GM21825 (cell line): ENCODE data around the gene ZFP62.
A peak's percentile ranks its signal among the peaks of the same experiment; 100 is the strongest.
"Not testable (repeated sequence)": the region's sequence is repeated elsewhere in the genome, so short reads cannot be mapped to it uniquely, and the experiment has no call there.

ENCODE experiments used
- ATAC-seq: cut with Tn5 transposase; IDR thresholded peaks from one replicate; pipeline ENCODE4 v1.9.1; 2021; ENCODE audit warnings: mild to moderate bottlenecking, moderate library complexity; ENCODE audit not compliant: unreplicated experiment

Gene ZFP62

DNA sequence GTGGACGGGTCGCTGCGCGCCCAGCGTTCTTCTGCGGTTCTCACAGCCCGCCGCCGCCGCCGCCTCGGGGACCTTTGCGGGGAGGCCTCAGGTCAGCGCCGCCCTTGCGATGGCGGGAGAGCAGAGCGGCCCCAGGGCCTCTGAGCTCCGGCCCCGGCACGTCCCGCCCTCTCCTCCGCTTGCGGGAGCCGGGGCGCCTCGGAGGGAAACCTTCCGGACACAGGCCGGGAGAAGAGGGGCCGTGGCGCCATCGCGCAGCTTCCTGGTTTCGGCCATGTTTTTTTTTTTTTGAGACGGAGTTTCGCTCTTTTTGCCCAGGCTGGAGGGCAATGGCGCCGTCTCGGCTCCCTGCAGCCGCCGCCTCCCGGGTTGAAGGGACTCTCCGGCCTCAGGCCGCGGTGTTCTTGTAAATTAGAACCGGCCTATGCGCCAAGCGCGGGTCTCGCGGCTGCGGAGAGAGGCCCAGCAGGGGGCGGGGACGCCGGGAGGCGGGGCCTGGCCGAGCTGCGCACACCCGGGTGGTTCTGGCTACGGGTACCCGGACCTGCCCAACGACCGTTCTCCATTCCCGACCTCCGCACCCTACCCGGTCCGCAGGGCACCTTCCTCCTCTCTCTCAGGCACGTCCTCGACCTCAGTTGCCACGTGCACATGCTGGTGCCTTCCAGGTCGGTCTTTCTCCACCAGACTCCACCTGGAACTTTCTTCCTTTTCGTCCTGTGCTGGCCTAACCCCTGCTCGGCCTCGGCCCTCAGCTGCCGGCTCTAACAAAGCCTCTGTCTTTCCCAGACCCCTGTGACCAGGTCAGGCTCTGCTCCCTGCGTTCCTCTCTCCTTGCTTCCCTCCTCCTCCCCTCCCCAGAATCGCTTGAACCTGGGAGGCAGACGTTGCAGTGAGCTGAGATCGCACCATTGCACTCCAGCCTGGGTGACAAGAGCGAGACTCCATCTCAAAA, 29.7 kb downstream of the ZFP62 start:
- peak; percentile 75 for ATAC-seq

DNA sequence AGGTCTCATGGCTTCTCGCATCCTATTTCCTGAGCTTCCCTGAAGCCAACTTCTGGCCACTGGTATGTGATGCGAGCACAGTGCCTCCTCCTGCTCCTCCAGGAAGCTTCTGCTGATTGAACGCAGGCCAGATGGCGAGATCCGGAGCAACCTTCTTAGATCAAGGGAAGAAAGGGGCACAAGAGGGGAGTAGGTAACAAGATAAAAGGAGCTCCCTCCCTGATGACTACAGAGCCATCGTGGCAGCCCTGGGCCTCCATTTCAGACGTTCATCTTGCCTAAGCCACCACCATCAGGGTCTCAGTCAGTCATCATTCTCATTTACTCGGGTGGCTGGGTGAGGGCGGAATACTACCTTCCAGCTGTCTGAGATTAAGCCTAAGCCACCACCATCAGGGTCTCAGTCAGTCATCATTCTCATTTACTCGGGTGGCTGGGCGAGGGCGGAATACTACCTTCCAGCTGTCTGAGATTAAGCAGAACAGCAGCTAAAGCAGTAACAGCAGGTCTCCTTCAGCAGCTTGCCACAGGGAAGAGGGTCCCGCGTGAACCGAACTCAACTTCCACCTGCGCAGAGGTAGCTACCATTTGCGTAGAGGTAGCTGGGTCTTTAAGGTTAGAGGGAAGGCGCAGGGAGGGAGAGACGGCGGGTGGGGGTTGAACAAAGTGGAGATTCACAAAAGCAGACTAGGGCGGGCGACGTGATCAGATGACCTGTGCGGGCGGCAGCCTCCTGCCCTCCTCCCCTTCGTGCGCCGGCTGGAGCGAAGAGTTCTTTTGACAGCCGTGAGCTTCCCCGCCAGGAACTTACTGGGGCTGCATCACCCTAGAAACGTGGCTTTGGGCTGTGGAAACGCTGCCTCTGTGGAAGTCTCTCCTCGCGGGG, 30.6 kb downstream of the ZFP62 start:
- peak; percentile 35 for ATAC-seq

DNA sequence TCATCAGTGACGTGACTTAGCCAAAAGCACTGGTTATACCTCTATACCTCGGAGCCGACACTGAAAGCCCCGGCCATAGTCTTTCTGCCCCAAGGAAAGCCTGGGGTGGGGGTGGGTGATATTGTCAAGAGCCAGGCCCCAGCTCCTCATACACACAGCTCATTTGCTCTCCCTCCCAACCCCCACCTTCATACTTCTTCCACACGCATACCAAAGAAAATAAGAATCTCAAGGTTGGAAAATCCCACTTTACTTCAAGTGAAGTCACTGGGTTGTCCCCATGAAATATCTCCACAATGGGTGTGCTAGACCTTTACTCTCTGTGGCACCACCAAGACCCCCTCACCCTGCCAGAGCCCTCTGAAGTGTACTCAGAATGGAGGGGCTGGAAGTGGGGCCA, 31.4 kb downstream of the ZFP62 start:
- no peak for ATAC-seq

DNA sequence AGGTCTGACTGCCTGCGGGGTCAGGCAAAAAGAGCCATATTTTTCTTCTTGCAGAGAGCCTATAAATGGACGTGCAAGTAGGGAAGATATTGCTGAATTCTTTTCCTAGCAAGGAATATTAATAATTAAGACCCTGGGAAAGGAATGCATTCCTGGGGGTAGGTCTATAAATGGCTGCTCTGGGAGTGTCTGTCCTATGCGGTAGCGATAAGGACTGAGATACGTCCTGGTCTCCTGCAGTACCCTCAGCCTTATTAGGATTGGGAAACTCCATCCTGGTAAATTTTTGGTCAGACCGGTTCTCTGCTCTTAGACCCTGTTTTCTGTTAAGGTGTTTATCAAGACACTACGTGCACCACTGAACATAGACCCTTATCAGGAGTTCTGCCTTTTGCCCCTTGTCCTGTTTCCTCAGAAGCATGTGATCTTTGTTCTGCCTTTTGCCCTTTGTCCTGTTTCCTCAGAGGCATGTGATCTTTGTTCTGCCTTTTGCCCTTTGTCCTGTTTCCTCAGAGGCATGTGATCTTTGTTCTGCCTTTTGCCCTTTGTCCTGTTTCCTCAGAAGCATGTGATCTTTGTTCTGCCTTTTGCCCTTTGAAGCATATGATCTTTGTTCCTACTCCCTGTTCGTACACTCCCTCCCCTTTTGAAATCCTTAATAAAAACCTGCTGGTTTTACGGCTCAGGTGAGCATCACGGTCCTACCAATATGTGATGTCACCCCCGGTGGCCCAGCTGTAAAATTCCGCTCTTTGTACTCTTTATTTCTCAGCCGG, 32.1 kb downstream of the ZFP62 start:
- ATAC-seq: not testable (repeated sequence)

DNA sequence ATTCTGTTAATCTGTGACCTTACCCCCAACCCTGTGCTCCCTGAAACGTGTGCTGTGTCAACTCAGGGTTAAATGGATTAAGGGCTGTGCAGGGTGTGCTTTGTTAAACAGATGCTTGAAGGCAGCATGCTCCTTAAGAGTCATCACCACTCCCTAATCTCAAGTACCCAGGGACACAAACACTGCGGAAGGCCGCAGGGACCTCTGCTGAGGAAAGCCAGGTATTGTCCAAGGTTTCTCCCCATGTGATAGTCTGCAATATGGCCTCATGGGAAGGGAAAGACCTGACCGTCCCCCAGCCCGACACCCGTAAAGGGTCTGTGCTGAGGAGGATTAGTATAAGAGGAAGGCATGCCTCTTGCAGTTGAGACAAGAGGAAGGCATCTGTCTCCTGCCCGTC, 33.7 kb downstream of the ZFP62 start:
- not testable (repeated sequence) for ATAC-seq

DNA sequence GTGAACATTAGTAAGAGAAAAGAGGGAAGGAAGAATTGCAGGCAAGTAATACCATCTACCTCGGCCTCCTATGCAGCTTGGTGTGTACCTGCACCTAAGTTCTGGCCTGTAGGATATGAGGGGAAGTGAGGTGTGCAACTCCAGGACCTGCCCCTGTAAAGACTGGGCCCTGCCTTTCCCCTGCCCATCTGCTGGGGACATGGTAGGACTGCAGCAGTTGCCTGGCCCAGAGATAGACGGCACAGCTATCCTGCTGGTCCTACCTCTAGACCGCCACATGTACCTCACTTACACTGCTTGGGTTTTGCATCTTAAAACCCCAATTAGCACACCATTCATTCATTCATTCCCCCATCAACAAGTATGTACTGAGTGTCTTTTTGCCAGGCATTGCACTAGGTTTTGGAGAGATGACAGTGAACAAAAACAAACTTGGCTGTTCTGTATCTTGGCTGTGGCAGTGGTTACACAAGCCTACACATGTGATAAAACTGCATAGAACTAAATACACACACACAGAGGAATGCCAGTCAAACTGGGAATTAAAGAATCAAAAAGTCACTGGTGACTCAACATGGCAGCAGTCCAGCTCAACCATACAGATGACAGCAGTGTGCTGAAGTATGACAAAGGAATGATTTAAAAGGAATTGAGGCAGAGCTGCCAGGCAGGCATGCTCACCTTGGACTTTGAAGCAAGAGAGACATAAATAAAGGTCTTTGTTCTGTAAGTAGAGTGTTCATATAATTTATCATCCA, 35.1 kb downstream of the ZFP62 start:
- no peak for ATAC-seq

DNA sequence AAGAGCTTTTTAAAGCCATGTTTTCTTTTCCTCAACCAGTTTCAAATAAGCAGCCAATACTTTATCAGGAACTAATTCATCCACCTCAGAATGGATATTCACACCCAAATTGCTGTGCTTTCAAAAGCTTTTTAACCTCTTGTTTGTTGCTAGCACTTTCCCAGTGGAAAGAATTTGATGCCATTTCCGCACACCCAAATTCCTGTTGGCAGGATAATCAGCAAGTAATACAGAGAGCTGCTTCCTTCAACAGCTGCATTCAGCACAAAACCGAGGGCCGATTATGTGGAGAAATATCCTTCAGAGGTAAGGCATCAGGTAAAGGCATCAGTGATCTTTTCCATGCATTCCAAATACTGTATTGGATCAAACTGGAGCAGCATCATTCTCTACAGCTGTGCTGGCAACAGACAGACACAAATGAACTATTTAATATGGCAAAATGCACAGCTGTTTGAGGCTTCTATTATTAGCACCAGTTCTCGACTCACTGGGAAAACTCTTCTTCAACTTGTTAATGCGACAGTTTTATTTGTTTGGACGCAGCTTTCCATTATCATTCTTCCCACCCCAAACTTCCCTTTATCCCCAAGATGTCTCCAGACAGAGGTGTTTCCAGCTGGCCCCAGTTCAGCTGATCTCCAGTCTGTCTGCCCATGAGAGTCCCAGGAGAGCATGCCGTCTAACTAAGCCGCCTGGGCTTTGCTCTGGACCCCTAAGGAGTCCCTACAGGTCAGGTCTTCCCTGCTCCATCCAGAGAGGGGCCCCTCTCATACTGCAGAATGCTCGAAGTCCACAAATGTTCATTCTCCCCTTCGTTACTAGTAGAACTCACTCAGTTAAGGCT, 36.2 kb downstream of the ZFP62 start:
- ATAC-seq: no peak

DNA sequence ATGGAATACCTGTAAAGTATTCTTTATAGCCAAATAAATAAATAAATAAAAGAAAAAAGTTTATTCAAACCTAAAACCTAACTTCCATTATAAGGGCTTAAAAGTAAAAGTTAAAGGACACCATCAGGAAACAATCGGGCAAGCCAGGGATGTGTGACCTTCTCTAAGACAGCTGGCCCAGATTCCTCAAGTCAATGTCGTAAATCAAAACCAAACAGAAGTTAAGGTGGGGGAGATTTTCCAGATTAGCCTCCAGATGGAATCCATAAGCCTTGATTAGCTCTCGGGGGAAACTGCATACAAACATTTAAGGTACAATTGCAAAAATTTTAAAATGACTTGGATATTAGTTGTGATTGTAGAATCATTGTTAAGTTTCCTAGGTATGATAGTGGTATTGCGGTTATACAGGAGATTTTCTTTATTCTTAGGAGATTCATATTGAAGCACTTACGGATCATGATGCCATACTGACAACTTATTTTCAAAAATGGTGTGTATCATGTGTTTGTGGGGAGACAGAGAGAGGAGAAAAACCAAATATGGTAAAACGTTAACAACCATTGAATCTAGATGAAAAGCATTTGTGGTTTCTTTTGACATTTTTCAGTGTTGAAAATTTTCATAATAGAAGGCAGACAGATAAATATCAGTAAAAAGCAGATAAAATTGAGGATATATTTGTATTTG, 37.0 kb downstream of the ZFP62 start:
- no peak for ATAC-seq

DNA sequence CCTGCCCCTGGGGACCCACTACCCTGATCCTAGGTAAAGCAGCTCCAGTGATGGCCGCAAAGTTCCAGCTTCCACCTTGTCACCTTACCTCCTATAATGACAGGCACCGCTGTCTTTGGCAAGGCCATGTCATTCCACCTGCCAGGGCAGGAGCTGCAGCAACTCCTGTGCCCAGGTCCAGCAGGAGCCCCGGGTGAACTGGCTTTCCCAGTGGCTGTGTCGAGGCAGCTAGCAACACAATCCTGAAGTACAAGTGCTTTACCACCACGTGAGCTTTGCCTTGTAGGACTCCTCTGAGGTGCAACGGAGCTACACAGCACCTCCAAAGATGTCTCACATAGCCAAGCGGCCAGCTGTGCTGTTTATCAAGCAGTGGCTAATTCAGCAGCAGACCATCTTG, 37.7 kb downstream of the ZFP62 start:
- ATAC-seq: no peak

DNA sequence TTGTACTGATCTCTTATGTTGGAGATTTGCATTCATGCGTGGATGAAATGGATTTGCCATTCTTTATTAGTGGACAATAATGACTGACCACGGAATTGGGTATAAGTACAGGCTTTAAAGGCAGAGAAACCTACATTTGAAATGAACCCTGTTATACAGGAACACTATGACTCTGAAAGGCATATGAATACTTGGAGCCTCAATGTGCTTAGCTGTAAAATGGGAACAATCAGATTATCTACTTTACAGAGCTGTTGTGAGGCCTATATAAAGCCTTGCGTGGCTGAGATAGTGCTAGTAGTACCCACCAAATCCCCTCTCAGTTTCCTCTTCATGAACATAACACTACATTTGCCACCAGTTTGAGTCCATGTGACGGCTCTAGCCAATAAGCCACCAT, 39.5 kb downstream of the ZFP62 start:
- ATAC-seq: no peak

DNA sequence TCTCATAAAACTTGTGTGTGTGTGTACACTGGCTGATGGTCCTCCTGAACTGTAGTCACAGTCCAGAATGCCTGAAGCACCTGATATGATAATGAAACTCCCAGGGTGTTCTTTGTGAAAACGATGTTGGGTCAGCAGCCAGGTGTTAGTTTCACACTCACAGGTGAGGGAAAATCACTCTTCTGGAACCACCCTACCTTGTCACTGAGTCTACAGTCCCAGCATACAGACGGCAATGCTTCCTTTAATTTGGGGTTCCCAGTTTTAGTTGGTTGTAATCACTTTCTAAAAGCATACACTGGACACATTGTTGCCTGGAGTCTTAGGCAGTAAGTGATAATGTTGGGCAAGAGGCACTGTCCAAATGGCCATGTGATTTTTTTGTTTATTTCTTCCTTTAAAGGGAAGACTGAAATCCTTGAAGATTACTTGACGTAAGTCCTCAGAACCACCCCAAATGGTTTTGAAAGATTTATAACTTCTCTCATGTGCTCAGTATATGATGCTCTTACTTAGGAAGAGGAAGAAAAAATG, 40.2 kb downstream of the ZFP62 start:
- ATAC-seq: peak; percentile 63

DNA sequence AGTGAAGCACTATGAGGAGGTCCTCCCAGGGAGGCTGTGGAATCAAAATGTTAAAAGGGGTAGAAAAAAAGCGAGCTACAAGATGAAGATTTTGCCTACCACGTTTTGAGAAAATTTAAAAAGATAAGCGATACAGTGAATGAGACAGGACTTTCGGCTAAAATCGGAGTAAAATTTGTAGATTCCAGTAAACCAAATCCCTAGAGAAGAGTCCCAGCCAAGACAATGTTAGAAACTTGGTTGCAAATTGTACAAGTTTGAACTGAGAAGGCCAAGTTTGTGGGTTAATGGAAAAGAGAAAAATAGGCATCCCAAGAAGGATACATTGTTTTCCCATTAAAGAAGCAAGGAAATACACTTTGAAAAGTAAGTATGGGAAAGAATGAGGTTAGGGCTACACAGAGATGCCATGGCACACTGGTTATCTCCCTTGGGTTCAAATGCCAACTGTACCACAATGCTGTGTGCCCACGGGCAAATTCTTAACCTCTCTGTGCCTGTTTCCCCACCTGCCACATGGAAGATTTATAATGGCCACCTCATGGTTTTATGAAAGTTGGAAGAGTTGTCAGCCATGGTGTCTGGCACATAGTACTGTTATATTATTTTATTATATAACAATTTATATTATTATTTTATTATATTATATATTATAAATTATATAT, 42.3 kb downstream of the ZFP62 start:
- ATAC-seq: no peak

DNA sequence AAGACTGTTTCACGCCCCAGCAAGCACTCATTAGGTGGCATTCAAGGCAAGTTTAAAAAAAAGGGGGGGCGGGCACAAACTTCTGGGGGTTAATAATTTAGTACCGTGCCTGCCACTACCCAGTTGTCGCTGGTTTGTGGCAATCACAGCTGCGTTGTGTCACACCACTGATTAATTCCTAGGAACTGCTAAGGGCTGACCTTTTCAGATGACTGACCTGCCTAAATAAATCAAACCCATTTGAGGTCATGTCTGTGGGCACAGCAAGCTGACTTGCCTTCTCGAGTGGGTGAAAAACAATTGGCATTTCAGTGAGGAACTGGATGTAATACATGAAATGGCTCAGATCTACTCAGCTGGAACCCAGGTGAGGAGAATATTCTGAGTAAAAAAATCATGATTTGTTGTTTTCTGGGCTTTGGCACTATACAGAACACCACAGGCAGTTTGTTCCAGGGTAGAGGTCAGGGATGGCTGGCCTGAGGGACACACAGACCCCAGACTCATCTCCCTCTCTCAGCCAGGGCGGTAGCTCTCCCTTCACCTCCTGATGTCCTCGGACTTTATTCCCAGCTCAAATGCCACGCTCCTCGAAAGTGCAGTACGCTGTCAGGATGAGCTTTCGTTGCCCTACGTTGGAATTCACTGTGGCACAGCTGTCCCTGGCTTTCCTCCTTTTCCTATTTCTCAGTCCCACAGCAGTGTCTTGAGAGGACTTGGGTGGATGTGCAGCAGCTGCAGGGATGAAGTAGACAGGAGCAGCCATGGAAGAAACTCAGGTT, 43.0 kb downstream of the ZFP62 start:
- no peak for ATAC-seq

DNA sequence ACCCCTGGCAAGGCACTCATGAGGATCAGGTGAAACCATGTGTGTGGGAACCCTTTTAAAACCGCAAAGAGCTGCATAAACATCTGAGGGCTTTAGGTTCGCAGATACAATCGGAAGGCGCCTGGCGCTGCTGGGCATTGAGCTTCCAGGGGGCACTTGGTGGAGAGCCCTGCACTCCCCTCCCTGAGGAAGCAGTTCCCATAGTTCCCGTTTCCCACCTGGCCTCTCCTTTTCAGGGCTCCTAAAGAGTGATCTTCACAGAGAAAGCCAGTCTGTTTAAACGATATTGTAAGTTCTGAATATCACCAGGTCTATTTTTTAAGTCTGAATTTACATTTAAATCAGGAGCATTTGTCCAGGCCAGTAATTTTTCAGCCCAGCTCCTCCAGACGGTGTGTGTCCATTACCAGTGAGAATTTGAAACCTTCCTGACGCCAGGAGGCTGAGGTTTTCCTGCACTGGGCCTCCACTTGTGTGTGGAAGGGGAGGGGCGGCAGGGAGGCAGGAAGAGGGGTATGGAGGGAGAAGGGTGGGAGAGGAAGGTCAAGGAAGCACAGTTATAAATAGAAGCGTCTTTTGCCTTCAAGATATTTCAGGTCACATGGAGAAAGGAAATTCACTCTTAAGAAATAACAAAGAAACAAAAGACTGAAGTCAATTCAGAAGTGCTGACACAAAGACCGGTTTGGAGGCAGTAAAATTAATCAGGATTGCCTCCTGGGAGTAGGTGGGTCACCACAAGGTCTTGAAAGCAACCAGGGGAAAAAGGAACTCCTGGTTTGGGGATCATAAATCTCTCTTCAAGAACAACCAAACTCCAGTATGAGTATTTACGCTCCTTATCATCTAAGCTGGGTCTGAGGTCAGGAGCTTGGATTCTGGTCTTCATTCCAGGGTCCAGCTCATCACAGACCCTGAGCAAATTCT, 44.2 kb downstream of the ZFP62 start:
- peak; percentile 46 for ATAC-seq

DNA sequence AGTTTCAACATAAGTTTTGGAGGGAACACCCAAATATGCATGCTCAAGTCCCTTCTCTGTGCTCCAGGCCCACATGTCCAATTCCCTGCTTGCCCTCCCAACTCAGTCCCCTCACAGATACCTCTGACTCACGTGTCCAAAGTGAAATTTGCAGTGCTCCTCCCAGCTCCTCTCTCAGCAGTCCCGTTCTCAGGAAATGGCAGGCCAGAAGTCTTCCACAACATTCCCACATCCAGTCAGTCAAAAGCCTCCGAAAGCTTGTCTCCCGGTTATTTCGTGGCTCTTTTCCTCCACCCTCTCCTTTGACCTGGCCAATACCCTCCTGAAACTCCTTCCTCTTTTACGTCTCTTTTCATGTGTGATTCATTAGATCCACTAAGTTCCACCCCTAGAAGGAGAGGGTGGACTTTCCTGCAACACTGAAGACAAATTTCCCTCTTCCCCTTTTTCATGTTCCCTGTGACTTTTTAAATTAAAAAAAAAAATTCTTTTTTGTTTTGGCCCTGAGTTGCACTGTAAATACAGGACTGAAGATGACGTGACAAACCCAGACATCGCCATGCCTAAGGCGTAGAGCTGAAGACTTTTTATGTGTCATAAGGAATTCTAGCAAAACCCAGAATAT, 45.7 kb downstream of the ZFP62 start:
- no peak for ATAC-seq

DNA sequence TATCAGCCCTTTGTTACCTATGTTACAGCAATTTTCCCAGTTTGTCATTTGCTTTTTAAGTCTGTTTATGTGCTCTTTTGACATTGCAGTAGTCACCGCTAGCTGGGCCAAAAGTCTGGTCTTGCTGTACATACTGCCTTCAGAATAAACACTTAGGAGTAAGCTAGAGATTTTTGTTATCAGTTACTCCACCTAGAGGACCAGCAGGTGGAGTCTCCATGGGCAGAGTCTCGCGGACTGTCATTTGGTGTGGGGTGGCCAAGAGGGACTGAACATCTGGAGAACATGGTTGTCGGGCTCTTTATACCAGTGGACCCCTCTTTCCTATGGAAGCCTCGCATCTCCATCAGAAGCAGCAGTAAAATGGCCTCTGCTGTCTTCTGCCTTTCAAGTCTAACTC, 47.7 kb downstream of the ZFP62 start:
- ATAC-seq: no peak
